Right lobe of liver (tissue), 4 donors: ENCODE data around the gene DNMBP.

Experiments
- CTCF ChIP-seq, 4 donors: fragments of 200-600 bp in 3 of 4; fragments of 450-650 bp in 1 of 4; IDR thresholded peaks; one replicate each; pipeline versions ENCODE4 v1.5.1 to v1.8.0; 2016 to 2022; ENCODE audit warnings: antibody characterized with exemption in 4 of 4, mild to moderate bottlenecking in 2 of 4
- POLR2A ChIP-seq: fragments of 450-650 bp; IDR thresholded peaks from one replicate; pipeline ENCODE4 v1.6.1; 2017; ENCODE audit warnings: antibody characterized with exemption, mild to moderate bottlenecking
- donor health status: DM: no; HTN: no; CAD: no.
- donor health status: DM: no; HTN: no; CAD: no.
- donor health status: DM: no; HTN: yes; CAD: no.

- TF ChIP-seq CTCF (IDR thresholded peaks at IDR 0.05) (no peak), POLR2A (no peak)
Measured at GRCh38 chr10:99836711-99837110, 173.0 kb downstream of the DNMBP start.
